GM18526 (cell line): ENCODE results near the gene USP9X.

ENCODE experiments used
- POLR2A ChIP-seq: IDR thresholded peaks from 3 replicates; pipeline ENCODE4 v1.6.1; 2011; ENCODE audit not compliant: insufficient read length; ENCODE audit errors: extremely low read depth

Gene USP9X

GRCh38 chrX:41142130-41142910 is 57.1 kb downstream of the USP9X start:
- no peak for TF ChIP-seq POLR2A

DNA sequence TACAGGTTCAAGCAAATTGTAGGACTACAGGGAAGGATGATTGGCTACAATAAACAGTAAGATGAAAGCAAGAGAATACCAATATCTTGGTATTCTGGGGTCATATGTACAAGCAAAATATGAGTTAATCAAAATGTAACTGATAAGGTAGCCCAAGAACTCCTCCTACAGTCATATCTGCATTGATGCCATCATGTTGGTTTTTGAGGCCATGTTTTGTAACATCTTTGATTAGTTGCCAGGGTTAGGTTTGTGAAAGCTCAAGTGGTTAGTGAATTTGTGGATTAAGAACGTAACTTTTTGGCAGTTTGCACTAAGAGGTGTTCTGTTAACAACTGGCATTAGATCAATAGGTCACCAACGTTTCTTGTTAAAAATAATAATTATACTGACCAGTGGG is 59.6 kb downstream of the USP9X start:
- no peak for TF ChIP-seq POLR2A

DNA sequence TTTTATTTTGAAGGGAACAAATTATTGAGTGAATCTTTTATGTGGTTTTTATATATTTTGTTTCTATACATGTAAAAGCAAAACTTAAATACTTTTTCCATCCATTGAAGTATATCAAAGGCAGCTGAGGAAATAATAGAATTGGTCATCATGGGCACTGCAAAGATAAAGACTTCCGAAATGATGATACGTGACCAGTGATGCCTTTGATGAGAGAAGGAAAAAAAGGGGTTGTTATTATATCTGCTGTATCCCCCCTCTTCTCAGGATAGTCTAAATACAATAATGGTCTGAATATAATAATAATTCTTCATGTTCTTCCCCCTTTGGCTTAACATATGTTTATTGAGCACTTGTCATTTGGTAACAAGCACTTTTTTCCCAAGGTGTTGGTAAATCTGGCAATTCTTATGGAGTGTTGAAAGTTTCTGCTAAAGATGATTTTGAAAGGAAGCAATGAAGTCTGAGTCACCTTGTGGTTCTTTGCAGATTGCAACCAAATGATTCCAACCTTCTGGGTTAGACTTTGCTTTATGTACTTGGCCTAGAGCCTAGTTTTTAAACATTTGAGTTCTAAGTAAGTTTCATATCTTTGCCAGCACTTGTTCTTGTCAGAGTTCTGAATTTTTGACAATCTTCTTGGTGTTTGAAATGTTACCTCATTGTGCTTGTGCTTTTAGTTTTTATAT is 60.8 kb downstream of the USP9X start:
- TF ChIP-seq POLR2A, result no peak

DNA sequence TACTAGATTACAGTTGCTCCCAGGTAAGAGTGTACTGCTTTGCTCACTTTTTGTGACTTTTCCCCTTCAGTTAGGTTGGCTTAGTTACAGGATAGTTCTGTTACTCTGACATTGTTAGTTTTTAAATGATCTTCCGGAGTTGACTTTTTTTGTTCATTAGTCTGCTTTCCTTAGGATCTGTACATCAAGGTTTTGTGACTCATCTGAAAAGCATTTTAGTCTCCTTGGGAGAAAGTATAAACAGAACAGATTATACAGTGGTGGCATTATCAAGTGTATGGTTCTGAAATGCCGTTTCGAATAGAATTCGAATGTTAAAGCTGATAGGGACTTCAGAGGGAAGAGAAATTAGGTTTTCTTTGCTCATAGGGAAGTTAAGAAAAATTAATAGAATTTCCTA is 63.3 kb downstream of the USP9X start:
- TF ChIP-seq POLR2A, result no peak

GRCh38 chrX:41150043-41150442 is 64.8 kb downstream of the USP9X start:
- TF ChIP-seq POLR2A, result no peak

DNA sequence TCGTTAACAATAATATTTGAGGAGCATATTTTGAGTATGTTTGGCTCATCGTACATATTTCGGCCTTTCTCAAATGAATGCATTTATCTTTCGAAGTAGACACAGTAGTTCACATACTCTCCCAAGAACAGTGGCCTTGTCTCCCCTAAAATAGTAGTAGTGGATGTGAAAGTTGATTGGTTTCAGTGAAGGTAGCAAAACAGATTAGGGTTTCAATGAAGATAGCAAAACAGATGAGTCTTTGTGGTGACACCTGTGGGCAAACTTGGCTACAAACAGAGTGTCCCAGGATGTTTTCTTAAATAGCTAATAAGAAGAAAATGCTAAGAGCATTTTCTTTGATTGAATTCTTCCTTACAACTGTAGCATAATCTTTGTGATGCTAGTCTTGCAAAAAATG is 67.0 kb downstream of the USP9X start:
- no peak for TF ChIP-seq POLR2A

DNA sequence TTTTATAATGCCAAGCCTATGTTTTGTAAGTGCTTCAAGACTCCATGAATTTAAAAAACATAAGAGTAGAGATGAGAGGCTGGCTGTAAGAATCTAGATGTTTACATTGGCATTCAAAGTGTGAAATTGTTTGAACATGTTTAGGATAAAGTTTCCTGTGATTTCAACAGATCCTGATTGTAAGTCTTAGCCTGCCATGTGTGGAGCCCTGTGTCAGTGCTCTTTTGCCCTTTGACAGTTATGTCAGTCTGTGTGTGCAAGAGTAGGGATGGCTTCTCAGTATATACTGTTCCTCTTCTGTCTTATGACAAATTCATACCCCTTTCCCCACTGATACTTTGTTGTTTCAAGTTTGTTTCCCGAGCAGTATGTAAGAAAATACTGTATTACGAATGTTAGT is 68.2 kb downstream of the USP9X start:
- TF ChIP-seq POLR2A, result no peak

DNA sequence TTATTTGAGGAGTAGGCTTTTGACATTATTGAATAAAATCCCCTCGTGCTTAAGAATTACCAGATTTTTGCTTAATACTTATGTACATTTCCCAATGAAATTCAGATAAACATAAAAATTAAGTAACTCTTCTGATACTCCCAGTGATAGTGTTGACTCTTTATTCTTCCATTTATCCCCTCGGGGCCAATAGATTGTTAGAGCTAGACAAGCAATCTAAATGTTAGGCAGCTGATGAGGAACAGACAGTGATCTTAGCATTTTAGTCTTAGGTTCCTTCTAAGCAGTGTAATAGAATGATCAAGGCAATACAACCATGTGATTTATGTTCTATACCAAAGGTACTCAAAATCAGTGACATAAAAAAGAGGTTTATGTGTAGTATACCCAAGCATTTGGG is 68.7 kb downstream of the USP9X start:
- TF ChIP-seq POLR2A, result no peak

GRCh38 chrX:41164449-41164848 is 79.2 kb downstream of the USP9X start:
- TF ChIP-seq POLR2A, result no peak

DNA sequence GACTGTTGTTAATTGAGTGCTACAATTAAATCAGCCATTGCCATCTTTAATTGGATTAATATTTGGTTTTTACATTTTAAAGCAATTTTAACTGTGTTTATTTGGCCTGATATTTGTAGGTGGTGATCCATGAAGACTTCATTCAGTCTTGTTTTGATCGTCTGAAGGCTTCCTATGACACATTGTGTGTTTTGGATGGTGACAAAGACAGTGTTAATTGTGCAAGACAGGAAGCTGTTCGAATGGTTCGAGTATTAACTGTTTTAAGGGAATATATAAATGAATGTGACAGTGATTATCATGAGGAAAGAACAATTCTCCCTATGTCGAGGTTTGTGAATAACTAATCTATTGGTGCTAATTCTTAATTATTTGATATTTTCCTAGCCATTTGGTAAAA is 82.6 kb downstream of the USP9X start:
- TF ChIP-seq POLR2A, result no peak

DNA sequence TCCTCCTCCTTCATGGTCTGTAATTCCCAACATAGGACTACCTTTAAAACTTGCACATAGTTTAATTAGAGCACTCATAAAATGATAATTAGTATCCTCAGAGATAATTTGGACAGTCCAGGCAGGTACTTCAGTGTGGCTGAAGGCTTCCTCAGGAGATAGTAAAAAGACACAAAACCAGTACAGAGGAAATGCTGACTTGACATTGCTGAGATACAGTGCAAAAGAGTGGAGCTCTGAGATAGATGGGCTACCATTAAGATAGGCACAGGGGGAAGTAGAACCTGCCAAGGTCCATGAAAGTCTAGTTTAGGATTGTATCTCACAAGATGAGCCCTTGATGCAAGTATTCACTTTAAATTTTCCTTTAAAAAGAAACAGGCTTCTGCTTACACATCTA is 91.0 kb downstream of the USP9X start:
- no peak for TF ChIP-seq POLR2A

DNA sequence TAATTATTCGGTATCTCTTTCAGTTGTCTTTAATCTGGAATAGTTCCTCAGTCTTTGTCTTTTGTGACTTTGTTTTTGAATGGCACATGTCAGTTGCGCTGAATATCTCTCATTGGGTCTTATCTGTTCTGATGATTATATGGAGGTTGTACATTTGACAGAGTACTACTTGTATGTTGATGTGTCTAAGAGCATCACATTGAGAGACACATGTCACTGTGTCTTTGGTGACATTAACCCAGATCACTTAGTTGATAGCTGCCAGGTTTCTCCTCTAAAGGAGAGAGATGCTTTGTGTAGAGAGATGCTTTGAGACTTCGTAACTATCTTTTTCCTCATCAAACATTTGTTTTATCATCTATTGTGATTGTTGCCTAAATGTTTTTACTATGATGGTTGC is 92.1 kb downstream of the USP9X start:
- no peak for TF ChIP-seq POLR2A

DNA sequence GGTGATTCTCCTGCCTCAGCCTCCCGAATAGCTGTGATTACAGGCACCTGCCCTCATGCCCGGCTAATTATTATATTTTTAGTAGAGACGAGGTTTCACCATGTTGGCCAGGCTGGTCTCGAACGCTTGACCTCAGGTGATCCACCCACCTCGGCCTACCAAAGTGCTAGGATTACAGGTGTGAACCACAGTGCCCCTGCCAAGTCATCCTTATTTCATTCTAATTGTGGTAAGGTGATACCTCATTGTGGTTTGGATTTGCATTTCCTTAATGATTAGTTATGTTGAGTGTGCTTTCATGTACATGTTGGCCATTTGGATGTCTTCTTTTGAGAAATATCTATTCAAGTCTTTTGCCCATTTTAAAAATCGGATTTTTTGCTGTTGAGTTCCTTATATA is 93.0 kb downstream of the USP9X start:
- TF ChIP-seq POLR2A, result no peak

GRCh38 chrX:41180194-41180908 is 95.1 kb downstream of the USP9X start:
- TF ChIP-seq POLR2A, result no peak

- TF ChIP-seq POLR2A, result no peak
These were observed 99.1 kb downstream of the USP9X start for GRCh38 chrX:41184312-41184711.

- no peak for TF ChIP-seq POLR2A
These were observed 103.9 kb downstream of the USP9X start for GRCh38 chrX:41189156-41189555.

DNA sequence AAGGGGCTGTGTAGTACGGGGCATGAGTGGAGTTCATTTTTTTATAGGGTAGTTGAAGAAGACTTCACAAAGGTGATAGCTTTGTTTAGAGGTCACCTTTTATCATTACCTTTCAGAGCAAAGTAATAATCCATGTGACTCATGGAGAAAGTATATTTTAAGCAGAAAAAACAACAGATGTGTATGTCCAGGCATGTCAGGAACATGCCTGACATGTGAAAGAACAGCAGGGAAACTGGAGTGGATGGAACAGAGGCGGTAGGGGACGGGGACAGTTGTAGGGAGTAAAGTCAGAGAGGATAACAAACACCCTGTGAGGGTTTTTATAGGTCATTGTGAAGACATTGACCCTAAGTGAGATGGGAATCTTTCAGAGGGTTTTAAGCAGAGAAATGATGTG is 107.6 kb downstream of the USP9X start:
- TF ChIP-seq POLR2A, result no peak

DNA sequence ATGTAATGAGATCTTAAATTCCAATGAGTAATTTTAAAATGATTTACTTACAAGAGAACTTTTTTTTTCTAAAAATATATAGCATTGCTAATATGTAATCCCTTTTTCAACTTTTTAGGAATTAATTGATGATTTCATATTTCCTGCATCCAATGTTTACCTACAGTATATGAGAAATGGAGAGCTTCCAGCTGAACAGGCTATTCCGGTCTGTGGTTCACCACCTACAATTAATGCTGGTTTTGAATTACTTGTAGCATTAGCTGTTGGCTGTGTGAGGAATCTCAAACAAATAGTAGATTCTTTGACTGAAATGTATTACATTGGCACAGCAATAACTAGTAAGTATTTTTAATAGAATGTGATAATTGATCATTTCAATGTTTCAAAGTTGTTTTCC is 113.2 kb downstream of the USP9X start:
- no peak for TF ChIP-seq POLR2A
